IMR-90 (cell line): ENCODE results near the gene NTMT2. TPM values are rescaled to one million over a fixed set of nuclear protein-coding genes. Genes with fewer than 3 reads are reported as not detected.

Experiments
- ATAC-seq: fragments of 200-7000 bp; cut with Tn5 transposase; 2 replicates; pipeline ENCODE4 v1.9.1; 2020; ENCODE audit warnings: low read depth, mild to moderate bottlenecking, moderate library complexity
- BruUV-seq: library from RNA; stranded (reverse); fragments of 400-500 nt; replicated peaks from 2 replicates; lab custom pipeline; 2021; lab: Mats Ljungman, UMichigan
- CTCF ChIA-PET: fragments of 300-600 bp; formaldehyde crosslinking; extraction: SDS; loops from one replicate; lab custom pipeline; 2021; ENCODE audit warnings: antibody characterized with exemption; lab: Yijun Ruan, JAX
- POLR2A ChIA-PET: fragments of 300-600 bp; sonication (Branson Sonifier 250); formaldehyde crosslinking; loops from one replicate; lab custom pipeline; 2022; ENCODE audit warnings: antibody characterized with exemption; ENCODE audit not compliant: unreplicated experiment; lab: Charles Lee
- DNase-seq: peaks from one replicate; pipeline ENCODE4 v3.0.0; 2013
- H2AFZ ChIP-seq: replicated peaks from 2 replicates; pipeline ENCODE3; 2013; ENCODE audit warnings: low read length, mild to moderate bottlenecking; ENCODE audit not compliant: poor library complexity
- H2AK5ac ChIP-seq: 2 replicates; pipeline ENCODE4 v1.6.1; 2013; ENCODE audit warnings: low read depth, low read length, inconsistent platforms
- H2AK9ac ChIP-seq: replicated peaks from 2 replicates; pipeline ENCODE3; 2013; ENCODE audit warnings: mild to moderate bottlenecking, low read depth, low read length, moderate library complexity; ENCODE audit not compliant: poor library complexity
- H2BK120ac ChIP-seq: 2 replicates; pipeline ENCODE4 v1.6.1; 2013; ENCODE audit warnings: low read depth, low read length, inconsistent platforms
- H2BK15ac ChIP-seq: 3 replicates; pipeline ENCODE4 v1.6.1; 2013; ENCODE audit warnings: low read depth, low read length, inconsistent platforms
- H2BK20ac ChIP-seq: 2 replicates; pipeline ENCODE4 v1.6.1; 2013; ENCODE audit warnings: low read depth, mild to moderate bottlenecking, inconsistent platforms, low read length, moderate library complexity
- H2BK5ac ChIP-seq: 2 replicates; pipeline ENCODE4 v1.6.1; 2013; ENCODE audit warnings: mild to moderate bottlenecking, low read depth, low read length, inconsistent platforms; ENCODE audit not compliant: poor library complexity, severe bottlenecking
- H3K14ac ChIP-seq: replicated peaks from 2 replicates; pipeline ENCODE4 v1.6.1; 2013; ENCODE audit warnings: low read depth, low read length, inconsistent platforms
- H3K18ac ChIP-seq: 2 replicates; pipeline ENCODE4 v1.6.1; 2013; ENCODE audit warnings: low read depth, low read length, control low read depth
- H3K23ac ChIP-seq: 2 replicates; pipeline ENCODE4 v1.6.1; 2013; ENCODE audit warnings: low read depth, low read length, inconsistent platforms
- H3K27ac ChIP-seq: 2 replicates; pipeline ENCODE4 v1.5.1; 2013; ENCODE audit warnings: mild to moderate bottlenecking, control low read depth, low read length; ENCODE audit not compliant: insufficient read depth
- H3K27me3 ChIP-seq: 2 replicates; pipeline ENCODE4 v1.6.1; 2013; ENCODE audit warnings: low read length; ENCODE audit not compliant: control insufficient read depth, insufficient read depth
- H3K36me3 ChIP-seq: 2 replicates; pipeline ENCODE4 v1.6.1; 2013; ENCODE audit warnings: low read length, mixed read lengths; ENCODE audit not compliant: control insufficient read depth, insufficient read depth
- H3K4ac ChIP-seq: 2 replicates; pipeline ENCODE4 v1.6.1; 2013; ENCODE audit warnings: low read depth, low read length, inconsistent platforms
- H3K4me1 ChIP-seq: 2 replicates; pipeline ENCODE4 v1.6.1; 2013; ENCODE audit warnings: low read length, mixed read lengths; ENCODE audit not compliant: control insufficient read depth, insufficient read depth
- H3K4me2 ChIP-seq: 2 replicates; pipeline ENCODE4 v1.6.1; 2013; ENCODE audit warnings: low read depth, mild to moderate bottlenecking, control low read depth, low read length, moderate library complexity
- H3K4me3 ChIP-seq: 2 replicates; pipeline ENCODE4 v1.5.1; 2013; ENCODE audit warnings: low read depth, mild to moderate bottlenecking, control low read depth, low read length, moderate library complexity; ENCODE audit not compliant: insufficient read depth
- H3K56ac ChIP-seq: 2 replicates; pipeline ENCODE4 v1.6.1; 2013; ENCODE audit warnings: low read length, inconsistent platforms; ENCODE audit not compliant: insufficient read depth; ENCODE audit errors: extremely low read depth
- H3K79me1 ChIP-seq, 2 experiments: 2 replicates each; pipeline ENCODE4 v1.6.1; 2013; ENCODE audit warnings: low read length in 2 of 2, inconsistent platforms in 1 of 2, low read depth in 1 of 2
- H3K9ac ChIP-seq: 2 replicates; pipeline ENCODE4 v1.6.1; 2013; ENCODE audit warnings: low read depth, low read length, control low read depth
- H3K9me1 ChIP-seq: 2 replicates; pipeline ENCODE4 v1.6.1; 2013; ENCODE audit warnings: low read length, inconsistent platforms; ENCODE audit not compliant: insufficient read depth
- H3K9me3 ChIP-seq: 2 replicates; pipeline ENCODE4 v1.6.1; 2013; ENCODE audit warnings: low read length; ENCODE audit not compliant: control insufficient read depth, insufficient read depth
- H4K20me1 ChIP-seq: 2 replicates; pipeline ENCODE4 v1.6.1; 2013; ENCODE audit warnings: low read length, inconsistent platforms; ENCODE audit not compliant: insufficient read depth
- H4K5ac ChIP-seq: 2 replicates; pipeline ENCODE4 v1.6.1; 2013; ENCODE audit warnings: mild to moderate bottlenecking, low read depth, low read length, control low read depth
- H4K8ac ChIP-seq, 2 experiments: 2 replicates each; pipeline ENCODE4 v1.6.1; 2013; ENCODE audit warnings: low read depth in 2 of 2, low read length in 2 of 2, control low read depth in 1 of 2, inconsistent platforms in 1 of 2
- H4K91ac ChIP-seq: 2 replicates; pipeline ENCODE4 v1.6.1; 2013; ENCODE audit warnings: low read depth, low read length, inconsistent platforms; ENCODE audit not compliant: insufficient read depth
- CEBPB ChIP-seq: IDR thresholded peaks from 2 replicates; pipeline ENCODE4 v1.6.1; 2012; ENCODE audit warnings: low read depth, low read length, improper control_type of control experiment
- CHD1 ChIP-seq: IDR thresholded peaks from 2 replicates; pipeline ENCODE4 v1.6.1; 2012; ENCODE audit warnings: low read depth, low read length, improper control_type of control experiment
- CTCF ChIP-seq: conservative IDR thresholded peaks from 2 replicates; pipeline ENCODE4 v1.5.1; 2012; ENCODE audit warnings: mild to moderate bottlenecking, low read depth, low read length, improper control_type of control experiment
- FOS ChIP-seq: fragments of 150-350 bp; IDR thresholded peaks from 2 replicates; pipeline ENCODE4 v1.6.1; 2016; ENCODE audit warnings: low read depth, low read length
- MAFK ChIP-seq: IDR thresholded peaks from 2 replicates; pipeline ENCODE4 v1.6.1; 2012; ENCODE audit warnings: low read depth, low read length, improper control_type of control experiment
- MAZ ChIP-seq: IDR thresholded peaks from 2 replicates; pipeline ENCODE4 v1.6.1; 2012; ENCODE audit warnings: low read depth, mild to moderate bottlenecking, low read length, improper control_type of control experiment, moderate library complexity, borderline replicate concordance
- RAD21 ChIP-seq: IDR thresholded peaks from 2 replicates; pipeline ENCODE4 v1.6.1; 2012; ENCODE audit warnings: low read length, improper control_type of control experiment
- RCOR1 ChIP-seq: IDR thresholded peaks from 2 replicates; pipeline ENCODE4 v1.6.1; 2012; ENCODE audit warnings: mild to moderate bottlenecking, low read length, improper control_type of control experiment; ENCODE audit not compliant: insufficient replicate concordance
- RFX5 ChIP-seq: IDR thresholded peaks from 2 replicates; pipeline ENCODE4 v1.8.0; 2012; ENCODE audit warnings: low read depth, mild to moderate bottlenecking, low read length, moderate library complexity
- WGBS, 2 experiments: methylation state at CpG; one replicate each; pipeline versions ENCODE4 v1.1.5 to v1.1.7; 2013; ENCODE audit warnings: missing lambda C conversion rate in 2 of 2; ENCODE audit not compliant: insufficient read length in 1 of 2; ENCODE audit errors: extremely low coverage in 2 of 2; 5-methylcytosine and 5-hydroxymethylcytosine counted together
- dilution Hi-C: fragments of 300-500 bp; cut with HindIII; formaldehyde crosslinking; loops from one replicate; pipeline ENCODE4 v1.14.3; 2018; ENCODE audit warnings: low sequenced_read_pairs; ENCODE audit not compliant: unreplicated experiment
- in situ Hi-C: fragments of 300-500 bp; cut with MboI; formaldehyde crosslinking; loops from 3 replicates; pipeline ENCODE4 v1.14.3; 2019; ENCODE audit warnings: low sequenced_read_pairs, inconsistent platforms, mixed read lengths
- intact Hi-C: fragments of 100-400 bp; cut with micrococcal nuclease; formaldehyde crosslinking; loops from 2 replicates; pipeline ENCODE4 v1.10.0; 2022
- polyA plus RNA-seq, 3 experiments: library from polyadenylated mRNA; depleted of rRNA; stranded (reverse); fragments of >200 nt; gene quantifications; 2 replicates each; pipeline ENCODE4 v1.2.3, GENCODE V29; 2012; ENCODE audit warnings: low replicate concordance in 1 of 3
- total RNA-seq: library from RNA; depleted of rRNA; stranded (reverse); fragments of >200 nt; gene quantifications from 2 replicates; pipeline ENCODE4 v1.2.3, GENCODE V29; 2012

The NTMT2 gene
- total and polyA plus RNA-seq, 2 of the 4 experiments (the other 2 are of a cell fraction), result not detected

GRCh38 chr1:170126696-170127095 is 19.1 kb upstream of the NTMT2 start:
- Histone ChIP-seq H4K20me1 (no peaks in the 10 kb centered on the region), H2BK20ac (no peak overlapping the region), H2AK5ac (no peak overlapping the region), H2BK120ac (no peak overlapping the region), H3K27me3 (no peaks in the 10 kb centered on the region), H3K36me3 (no peaks in the 10 kb centered on the region), H2BK15ac (no peak overlapping the region), H3K4me1 (no peaks in the 10 kb centered on the region), H4K5ac (no peak overlapping the region), H3K79me1 (no peaks in the 10 kb centered on the region), H2BK5ac (no peak overlapping the region), H4K8ac (no peak overlapping the region), H3K56ac (no peak overlapping the region), H3K4me3 (no peak overlapping the region), H3K9me3 (no peaks in the 10 kb centered on the region), H4K91ac (no peak overlapping the region), H3K27ac (no peak overlapping the region), H3K4me2 (no peak overlapping the region), H2AFZ (peak overlapping the region; percentile 58), H3K9me1 (no peaks in the 10 kb centered on the region), H3K18ac (no peak overlapping the region), H3K14ac (no peak overlapping the region), H2AK9ac (no peak overlapping the region), H3K9ac (no peak overlapping the region), H3K23ac (no peak overlapping the region), H3K4ac (no peak overlapping the region)
- ChIA-PET POLR2A (no interaction called here), CTCF (interaction anchor here (0.8 to 1.5 kb wide), 2 partner anchors 12 to 33 kb away, joined by 4 read pairs; no protein-coding TSS in a partner anchor)
- WGBS, 2 experiments, result no CpG with 5 or more reads among the region's 4 CpGs
- peak; percentile 95 for DNase-seq
- intact Hi-C loops, result no loop called here
- dilution Hi-C loops, result no loop called here
- TF ChIP-seq RFX5 (no peak), CEBPB (peak; percentile 94), MAZ (peak; percentile 40; the same call in 1 of the 2 replicates), RAD21 (peak; percentile 30), CTCF (0 out of 2 replicates have a peak, but pooled peaks have one; percentile 12), RCOR1 (peak; percentile 80), FOS (peak; percentile 36; the same call in 1 of the 2 replicates), CHD1 (no peak), MAFK (no peak)
- in situ Hi-C loops, result no loop called here
- BruUV-seq, result no TSS peak
- peak; percentile 99 for ATAC-seq
